Measurements from ENCODE around the gene CUX1.

GRCh38 chr7:101940151-101940550 lies 122.7 kb downstream of the CUX1 start:
- no peak for TF ChIP-seq CBX5 (IDR thresholded peaks at IDR 0.05; ENCODE audit: low read depth)
- no peak for TF ChIP-seq EP300 (IDR thresholded peaks at IDR 0.05; ENCODE audit: borderline replicate concordance in 1 of 2, control insufficient read depth in 1 of 2, low read depth in 2 of 2, low read length in 2 of 2)
- TF ChIP-seq RCOR1 (conservative IDR thresholded peaks at IDR 0.05; ENCODE audit: low read depth, low read length) = no peak
- no peak for TF ChIP-seq JUND (IDR thresholded peaks at IDR 0.05; ENCODE audit: low read depth, low read length)
- no peak for TF ChIP-seq CTCF (IDR thresholded peaks at IDR 0.05 in 2 of 3, conservative IDR thresholded peaks at IDR 0.05 in 1 of 3; ENCODE audit: control insufficient read depth in 2 of 3, extremely low read depth in 1 of 3, insufficient read depth in 1 of 3, low read depth in 3 of 3, low read length in 3 of 3)
- no peak for TF ChIP-seq NR2C2 (IDR thresholded peaks at IDR 0.05; ENCODE audit: borderline replicate concordance, control insufficient read depth, insufficient read length, low read depth)
- TF ChIP-seq SRF (IDR thresholded peaks at IDR 0.05; ENCODE audit: low read depth in 2 of 2, low read length in 2 of 2) = no peak
